ENCODE measurements around the gene MIB2.
"Not testable (repeated sequence)": the region's sequence is repeated elsewhere in the genome, so short reads cannot be mapped to it uniquely, and the experiment has no call there.

DNA sequence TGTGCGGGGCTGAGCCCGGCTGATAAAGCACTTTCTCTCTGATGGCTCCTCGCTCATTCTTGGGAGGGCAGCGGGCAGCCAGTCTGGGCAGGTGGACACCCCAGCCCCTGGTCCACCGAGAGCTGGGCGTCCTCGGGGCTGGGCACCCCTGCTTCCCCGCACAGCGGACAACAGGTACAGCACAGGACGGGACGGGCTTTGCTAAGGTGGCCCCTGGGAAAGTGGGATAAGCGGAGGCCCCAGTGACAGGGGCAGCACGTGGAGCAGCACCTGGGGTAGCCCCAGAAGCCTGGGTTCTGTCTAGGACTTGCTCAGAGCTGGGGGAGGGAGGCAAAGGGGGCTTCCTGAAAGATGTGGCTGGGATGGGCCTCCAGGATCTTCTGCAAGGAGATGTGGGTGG lies 19.3 kb downstream of the MIB2 start:
- TF ChIP-seq, protein P1, sequence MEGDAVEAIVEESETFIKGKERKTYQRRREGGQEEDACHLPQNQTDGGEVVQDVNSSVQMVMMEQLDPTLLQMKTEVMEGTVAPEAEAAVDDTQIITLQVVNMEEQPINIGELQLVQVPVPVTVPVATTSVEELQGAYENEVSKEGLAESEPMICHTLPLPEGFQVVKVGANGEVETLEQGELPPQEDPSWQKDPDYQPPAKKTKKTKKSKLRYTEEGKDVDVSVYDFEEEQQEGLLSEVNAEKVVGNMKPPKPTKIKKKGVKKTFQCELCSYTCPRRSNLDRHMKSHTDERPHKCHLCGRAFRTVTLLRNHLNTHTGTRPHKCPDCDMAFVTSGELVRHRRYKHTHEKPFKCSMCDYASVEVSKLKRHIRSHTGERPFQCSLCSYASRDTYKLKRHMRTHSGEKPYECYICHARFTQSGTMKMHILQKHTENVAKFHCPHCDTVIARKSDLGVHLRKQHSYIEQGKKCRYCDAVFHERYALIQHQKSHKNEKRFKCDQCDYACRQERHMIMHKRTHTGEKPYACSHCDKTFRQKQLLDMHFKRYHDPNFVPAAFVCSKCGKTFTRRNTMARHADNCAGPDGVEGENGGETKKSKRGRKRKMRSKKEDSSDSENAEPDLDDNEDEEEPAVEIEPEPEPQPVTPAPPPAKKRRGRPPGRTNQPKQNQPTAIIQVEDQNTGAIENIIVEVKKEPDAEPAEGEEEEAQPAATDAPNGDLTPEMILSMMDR (IDR thresholded peaks at IDR 0.05; ENCODE audit: poor library complexity) = not testable (repeated sequence)
- TF ChIP-seq EZH2phosphoT487 (IDR thresholded peaks at IDR 0.05; ENCODE audit: low read depth, severe bottlenecking, unreplicated experiment); EZH2 (IDR thresholded peaks at IDR 0.05; ENCODE audit: borderline replicate concordance): not testable (repeated sequence)

Data from hepatocyte (in vitro differentiated cells).